HCT116 (cell line): Measurements from ENCODE around the gene ATP12A. TPM values are rescaled to one million over a fixed set of nuclear protein-coding genes. Genes with fewer than 3 reads are reported as not detected.

ENCODE experiments used
- ATAC-seq: fragments of 200-7000 bp; cut with Tn5 transposase; 2 replicates; pipeline ENCODE4 v1.9.1; 2020; ENCODE audit warnings: mild to moderate bottlenecking, moderate library complexity
- BruUV-seq: library from RNA; stranded (reverse); fragments of 400-500 nt; replicated peaks from 2 replicates; lab custom pipeline; 2021; lab: Mats Ljungman, UMichigan
- CTCF ChIA-PET: fragments of 300-600 bp; sonication (Branson Sonifier 250); formaldehyde crosslinking; loops from one replicate; lab custom pipeline; 2021; ENCODE audit warnings: antibody characterized with exemption; lab: Charles Lee
- POLR2A ChIA-PET: fragments of 300-600, 350-600 bp; sonication (Branson Sonifier 250); formaldehyde crosslinking; loops from one replicate; lab custom pipeline; 2021; ENCODE audit warnings: antibody characterized with exemption; lab: Charles Lee
- RAD21 ChIA-PET, 2 experiments: fragments of 300-600 bp; sonication (Branson Sonifier 250); formaldehyde crosslinking; loops; one replicate each; lab custom pipeline; 2023; ENCODE audit warnings: low total read pairs in 2 of 2; ENCODE audit not compliant: uncharacterized antibody in 2 of 2, unreplicated experiment in 2 of 2, low non-redundant PET in 1 of 2; lab: Charles Lee
- DNase-seq: peaks from one replicate; pipeline ENCODE4 v3.0.0-alpha.2; 2010; ENCODE audit warnings: low read depth, low spot score
- H2AFZ ChIP-seq: fragments of 200-600 bp; shearing (Covaris generic), sonication (generic); 2 replicates; pipeline ENCODE4 v1.6.1; 2017; ENCODE audit warnings: low read depth, mixed run types, mixed read lengths, antibody characterized with exemption, low read length; ENCODE audit not compliant: poor library complexity, severe bottlenecking
- H3K27ac ChIP-seq: 2 replicates; pipeline ENCODE4 v1.5.1; 2012; ENCODE audit warnings: low read depth, low read length
- H3K27me3 ChIP-seq: fragments of 200-600 bp; sonication (generic); 2 replicates; pipeline ENCODE4 v1.6.1; 2016; ENCODE audit warnings: mixed run types, low read length, mixed read lengths; ENCODE audit not compliant: insufficient read depth
- H3K36me3 ChIP-seq, 2 experiments: fragments of 200-500 bp in 1 of 2; fragments of 200-600 bp in 1 of 2; sonication (Bioruptor generic) in 1 of 2; sonication (generic) in 1 of 2; 2 replicates each; pipeline versions ENCODE4 v1.5.1 to v1.6.1; 2014 to 2016; ENCODE audit warnings: low read length in 2 of 2, inconsistent platforms in 1 of 2, mixed read lengths in 1 of 2, mixed run types in 1 of 2; ENCODE audit not compliant: insufficient read depth in 2 of 2, control insufficient read depth in 1 of 2
- H3K4me1 ChIP-seq, 2 experiments: fragments of 200-600 bp in 1 of 2; sonication (generic) in 1 of 2; 2 replicates each; pipeline versions ENCODE4 v1.5.1 to v1.6.1; 2012 to 2017; ENCODE audit warnings: low read length in 2 of 2, inconsistent platforms in 1 of 2, mild to moderate bottlenecking in 1 of 2, mixed read lengths in 1 of 2, mixed run types in 1 of 2, moderate library complexity in 1 of 2; ENCODE audit not compliant: insufficient read depth in 2 of 2, control insufficient read depth in 1 of 2
- H3K4me2 ChIP-seq: fragments of 200-600 bp; sonication (generic); 2 replicates; pipeline ENCODE4 v1.6.1; 2017; ENCODE audit warnings: mixed run types, low read length, mixed read lengths
- H3K4me3 ChIP-seq, 2 experiments: fragments of 200-600 bp in 1 of 2; sonication (generic) in 1 of 2; replicated peaks in 1 of 2; 2 replicates each; pipeline ENCODE4 v1.5.1; 2011 to 2016; ENCODE audit warnings: low read length in 2 of 2, control low read depth in 1 of 2, low read depth in 1 of 2, mild to moderate bottlenecking in 1 of 2, mixed read lengths in 1 of 2, mixed run types in 1 of 2
- H3K79me2 ChIP-seq: fragments of 200-600 bp; sonication (generic); 2 replicates; pipeline ENCODE4 v1.6.1; 2017; ENCODE audit warnings: mild to moderate bottlenecking, mixed run types, low read length, moderate library complexity, mixed read lengths; ENCODE audit not compliant: insufficient read depth
- H3K9ac ChIP-seq: fragments of 200-600 bp; sonication (generic); 2 replicates; pipeline ENCODE4 v1.6.1; 2016; ENCODE audit warnings: low read length, mixed read lengths
- H3K9me2 ChIP-seq: fragments of 200-600 bp; sonication (generic), shearing (Covaris generic); 2 replicates; pipeline ENCODE4 v1.6.1; 2017; ENCODE audit warnings: mixed run types, mild to moderate bottlenecking, moderate library complexity; ENCODE audit not compliant: insufficient read depth
- H3K9me3 ChIP-seq, 2 experiments: fragments of 200-500 bp in 1 of 2; fragments of 200-600 bp in 1 of 2; sonication (Bioruptor generic) in 1 of 2; sonication (generic) in 1 of 2; 2 replicates each; pipeline ENCODE4 v1.6.1; 2014 to 2017; ENCODE audit warnings: low read length in 2 of 2, mixed read lengths in 2 of 2, inconsistent platforms in 1 of 2, low read depth in 1 of 2, mild to moderate bottlenecking in 1 of 2, mixed run types in 1 of 2, moderate library complexity in 1 of 2; ENCODE audit not compliant: control insufficient read depth in 1 of 2, insufficient read depth in 1 of 2
- H4K20me1 ChIP-seq: fragments of 200-600 bp; sonication (generic), shearing (Covaris generic); 2 replicates; pipeline ENCODE4 v1.6.1; 2017; ENCODE audit warnings: mixed run types, mild to moderate bottlenecking, moderate library complexity; ENCODE audit not compliant: insufficient read depth
- CBX3 ChIP-seq: IDR thresholded peaks from 2 replicates; pipeline ENCODE4 v1.6.1; 2012; ENCODE audit warnings: low read depth
- CEBPB ChIP-seq: IDR thresholded peaks from 2 replicates; pipeline ENCODE4 v1.6.1; 2012; ENCODE audit warnings: low read depth
- EGR1 ChIP-seq: IDR thresholded peaks from 2 replicates; pipeline ENCODE4 v1.6.1; 2012; ENCODE audit warnings: low read depth
- ELF1 ChIP-seq: IDR thresholded peaks from 2 replicates; pipeline ENCODE4 v1.6.1; 2012; ENCODE audit warnings: low read depth, borderline replicate concordance
- EZH2 ChIP-seq: fragments of 200-600 bp; sonication (generic); IDR thresholded peaks from 2 replicates; pipeline ENCODE4 v1.6.1; 2017; ENCODE audit warnings: antibody characterized with exemption, mixed run types
- EZH2phosphoT487 ChIP-seq: fragments of 200-600 bp; IDR thresholded peaks from 2 replicates; pipeline ENCODE4 v1.6.1; 2018; ENCODE audit warnings: antibody characterized with exemption, borderline replicate concordance
- FOSL1 ChIP-seq: IDR thresholded peaks from 2 replicates; pipeline ENCODE4 v1.6.1; 2012; ENCODE audit warnings: low read depth
- POLR2A ChIP-seq: IDR thresholded peaks from 2 replicates; pipeline ENCODE4 v1.7.0; 2011; ENCODE audit warnings: borderline replicate concordance; ENCODE audit not compliant: insufficient read depth, insufficient read length; ENCODE audit errors: extremely low read depth
- POLR2AphosphoS5 ChIP-seq: IDR thresholded peaks from 2 replicates; pipeline ENCODE4 v1.6.1; 2011; ENCODE audit warnings: mild to moderate bottlenecking, low read depth, low read length, moderate library complexity
- RAD21 ChIP-seq: IDR thresholded peaks from 2 replicates; pipeline ENCODE4 v1.6.1; 2012; ENCODE audit warnings: low read depth, mild to moderate bottlenecking
- SIN3A ChIP-seq: IDR thresholded peaks from 2 replicates; pipeline ENCODE4 v1.6.1; 2012; ENCODE audit warnings: low read depth
- SP1 ChIP-seq: IDR thresholded peaks from 2 replicates; pipeline ENCODE4 v1.6.1; 2012; ENCODE audit warnings: low read depth
- ZFX ChIP-seq: fragments of 450-650 bp; IDR thresholded peaks from 2 replicates; pipeline ENCODE4 v1.6.1; 2017
- intact Hi-C: fragments of 100-400 bp; cut with micrococcal nuclease; formaldehyde crosslinking; loops from 2 replicates; pipeline ENCODE4 v1.10.0; 2022
- total RNA-seq: library from RNA; stranded (reverse); gene quantifications from one replicate; pipeline ENCODE4 v1.2.1, GENCODE V29; 2021; ENCODE audit not compliant: unreplicated experiment
- TF ChIP-seq, protein P1 (sequence below): IDR thresholded peaks from 2 replicates; pipeline ENCODE4 v1.6.1; 2012; ENCODE audit warnings: low read depth
- TF ChIP-seq, protein P2 (sequence below): IDR thresholded peaks from 2 replicates; pipeline ENCODE4 v1.6.1; 2012
- TF ChIP-seq, protein P3 (sequence below), 3 experiments: fragments of 200-600 bp in 1 of 3; sonication (generic) in 1 of 3; IDR thresholded peaks in 2 of 3; conservative IDR thresholded peaks in 1 of 3; 2 replicates each; pipeline ENCODE4 v1.5.1; 2012 to 2017; ENCODE audit warnings: low read depth in 2 of 3, low read length in 2 of 3, antibody characterized with exemption in 1 of 3, borderline replicate concordance in 1 of 3, control low read depth in 1 of 3, mild to moderate bottlenecking in 1 of 3, mixed read lengths in 1 of 3, mixed run types in 1 of 3, moderate library complexity in 1 of 3; ENCODE audit not compliant: insufficient read depth in 1 of 3
- TF ChIP-seq, protein P4 (sequence below): IDR thresholded peaks from 2 replicates; pipeline ENCODE4 v1.6.1; 2011; ENCODE audit warnings: mild to moderate bottlenecking, low read length, moderate library complexity; ENCODE audit not compliant: insufficient replicate concordance; ENCODE audit errors: extremely low read depth
- TF ChIP-seq, protein P5 (sequence below): IDR thresholded peaks from 2 replicates; pipeline ENCODE4 v1.6.1; 2012

Gene ATP12A
- total RNA-seq, 1 experiment from 2014 or later, result 0.30 TPM

DNA sequence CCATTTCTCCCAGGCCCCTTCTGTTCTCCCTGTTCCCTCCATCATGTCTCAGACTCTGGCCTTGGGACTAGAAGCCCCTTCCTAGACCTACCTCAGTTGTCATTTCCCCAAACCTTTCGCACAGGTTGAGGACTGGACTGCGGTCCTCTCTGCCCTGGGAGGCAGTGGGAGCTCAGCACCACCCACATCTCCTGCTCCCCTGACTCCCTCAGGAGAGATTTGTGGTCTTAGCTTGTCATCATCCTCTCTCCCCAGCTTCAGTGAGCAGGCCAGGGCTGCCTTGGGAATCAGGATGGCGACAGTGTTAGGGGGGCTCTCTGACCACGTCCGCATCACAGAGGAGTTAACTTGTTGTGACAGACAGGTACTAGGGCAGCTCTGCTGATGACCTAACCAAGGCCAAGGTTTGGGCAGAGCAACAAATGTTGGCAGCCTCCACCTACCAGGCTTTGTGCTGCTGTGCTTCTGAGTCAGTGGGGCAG, 58.2 kb downstream of the ATP12A start:
- RAD21 ChIA-PET, result interaction anchor here in 1 of 2 experiments (0.5 kb wide), 1 partner anchor 258 kb away, joined by 5 read pairs; no protein-coding TSS in a partner anchor
- Histone ChIP-seq H4K20me1 (no peaks in the 10 kb centered on the region), H3K4me3 (no peak overlapping the region), H3K9me3 (no peaks in the 10 kb centered on the region), H3K27me3 (no peaks in the 10 kb centered on the region), H3K4me1 (peaks cover 0 to 7% of the 10 kb centered on the region in 2 experiments; a peak in 1 of 4 replicates), H3K9me2 (no peaks in the 10 kb centered on the region), H3K36me3 (no peaks in the 10 kb centered on the region), H2AFZ (no peak overlapping the region), H3K9ac (no peak overlapping the region), H3K4me2 (no peak overlapping the region), H3K27ac (no peak overlapping the region), H3K79me2 (no peaks in the 10 kb centered on the region)
- ATAC-seq, result no peak
- BruUV-seq, result no TSS peak
- intact Hi-C loops, result no loop called here
- DNase-seq, result no peak
- CTCF ChIA-PET, result no interaction called here
- TF ChIP-seq, protein P1, sequence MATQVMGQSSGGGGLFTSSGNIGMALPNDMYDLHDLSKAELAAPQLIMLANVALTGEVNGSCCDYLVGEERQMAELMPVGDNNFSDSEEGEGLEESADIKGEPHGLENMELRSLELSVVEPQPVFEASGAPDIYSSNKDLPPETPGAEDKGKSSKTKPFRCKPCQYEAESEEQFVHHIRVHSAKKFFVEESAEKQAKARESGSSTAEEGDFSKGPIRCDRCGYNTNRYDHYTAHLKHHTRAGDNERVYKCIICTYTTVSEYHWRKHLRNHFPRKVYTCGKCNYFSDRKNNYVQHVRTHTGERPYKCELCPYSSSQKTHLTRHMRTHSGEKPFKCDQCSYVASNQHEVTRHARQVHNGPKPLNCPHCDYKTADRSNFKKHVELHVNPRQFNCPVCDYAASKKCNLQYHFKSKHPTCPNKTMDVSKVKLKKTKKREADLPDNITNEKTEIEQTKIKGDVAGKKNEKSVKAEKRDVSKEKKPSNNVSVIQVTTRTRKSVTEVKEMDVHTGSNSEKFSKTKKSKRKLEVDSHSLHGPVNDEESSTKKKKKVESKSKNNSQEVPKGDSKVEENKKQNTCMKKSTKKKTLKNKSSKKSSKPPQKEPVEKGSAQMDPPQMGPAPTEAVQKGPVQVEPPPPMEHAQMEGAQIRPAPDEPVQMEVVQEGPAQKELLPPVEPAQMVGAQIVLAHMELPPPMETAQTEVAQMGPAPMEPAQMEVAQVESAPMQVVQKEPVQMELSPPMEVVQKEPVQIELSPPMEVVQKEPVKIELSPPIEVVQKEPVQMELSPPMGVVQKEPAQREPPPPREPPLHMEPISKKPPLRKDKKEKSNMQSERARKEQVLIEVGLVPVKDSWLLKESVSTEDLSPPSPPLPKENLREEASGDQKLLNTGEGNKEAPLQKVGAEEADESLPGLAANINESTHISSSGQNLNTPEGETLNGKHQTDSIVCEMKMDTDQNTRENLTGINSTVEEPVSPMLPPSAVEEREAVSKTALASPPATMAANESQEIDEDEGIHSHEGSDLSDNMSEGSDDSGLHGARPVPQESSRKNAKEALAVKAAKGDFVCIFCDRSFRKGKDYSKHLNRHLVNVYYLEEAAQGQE, result no peak
- TF ChIP-seq ELF1 (no peak), EZH2phosphoT487 (no peak), POLR2A (no peak), CEBPB (no peak), POLR2AphosphoS5 (no peak), SP1 (no peak), EGR1 (no peak), ZFX (no peak), SIN3A (no peak), CBX3 (no peak), EZH2 (no peak), FOSL1 (no peak), RAD21 (no peak)
- TF ChIP-seq, protein P2, sequence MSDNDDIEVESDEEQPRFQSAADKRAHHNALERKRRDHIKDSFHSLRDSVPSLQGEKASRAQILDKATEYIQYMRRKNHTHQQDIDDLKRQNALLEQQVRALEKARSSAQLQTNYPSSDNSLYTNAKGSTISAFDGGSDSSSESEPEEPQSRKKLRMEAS, result no peak
- TF ChIP-seq, protein P3, sequence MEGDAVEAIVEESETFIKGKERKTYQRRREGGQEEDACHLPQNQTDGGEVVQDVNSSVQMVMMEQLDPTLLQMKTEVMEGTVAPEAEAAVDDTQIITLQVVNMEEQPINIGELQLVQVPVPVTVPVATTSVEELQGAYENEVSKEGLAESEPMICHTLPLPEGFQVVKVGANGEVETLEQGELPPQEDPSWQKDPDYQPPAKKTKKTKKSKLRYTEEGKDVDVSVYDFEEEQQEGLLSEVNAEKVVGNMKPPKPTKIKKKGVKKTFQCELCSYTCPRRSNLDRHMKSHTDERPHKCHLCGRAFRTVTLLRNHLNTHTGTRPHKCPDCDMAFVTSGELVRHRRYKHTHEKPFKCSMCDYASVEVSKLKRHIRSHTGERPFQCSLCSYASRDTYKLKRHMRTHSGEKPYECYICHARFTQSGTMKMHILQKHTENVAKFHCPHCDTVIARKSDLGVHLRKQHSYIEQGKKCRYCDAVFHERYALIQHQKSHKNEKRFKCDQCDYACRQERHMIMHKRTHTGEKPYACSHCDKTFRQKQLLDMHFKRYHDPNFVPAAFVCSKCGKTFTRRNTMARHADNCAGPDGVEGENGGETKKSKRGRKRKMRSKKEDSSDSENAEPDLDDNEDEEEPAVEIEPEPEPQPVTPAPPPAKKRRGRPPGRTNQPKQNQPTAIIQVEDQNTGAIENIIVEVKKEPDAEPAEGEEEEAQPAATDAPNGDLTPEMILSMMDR (IDR thresholded peaks at IDR 0.05 in 2 of 3, conservative IDR thresholded peaks at IDR 0.05 in 1 of 3; ENCODE audit: borderline replicate concordance in 1 of 3, insufficient read depth in 1 of 3, low read depth in 2 of 3, low read length in 2 of 3), result no peak
- TF ChIP-seq, protein P4, sequence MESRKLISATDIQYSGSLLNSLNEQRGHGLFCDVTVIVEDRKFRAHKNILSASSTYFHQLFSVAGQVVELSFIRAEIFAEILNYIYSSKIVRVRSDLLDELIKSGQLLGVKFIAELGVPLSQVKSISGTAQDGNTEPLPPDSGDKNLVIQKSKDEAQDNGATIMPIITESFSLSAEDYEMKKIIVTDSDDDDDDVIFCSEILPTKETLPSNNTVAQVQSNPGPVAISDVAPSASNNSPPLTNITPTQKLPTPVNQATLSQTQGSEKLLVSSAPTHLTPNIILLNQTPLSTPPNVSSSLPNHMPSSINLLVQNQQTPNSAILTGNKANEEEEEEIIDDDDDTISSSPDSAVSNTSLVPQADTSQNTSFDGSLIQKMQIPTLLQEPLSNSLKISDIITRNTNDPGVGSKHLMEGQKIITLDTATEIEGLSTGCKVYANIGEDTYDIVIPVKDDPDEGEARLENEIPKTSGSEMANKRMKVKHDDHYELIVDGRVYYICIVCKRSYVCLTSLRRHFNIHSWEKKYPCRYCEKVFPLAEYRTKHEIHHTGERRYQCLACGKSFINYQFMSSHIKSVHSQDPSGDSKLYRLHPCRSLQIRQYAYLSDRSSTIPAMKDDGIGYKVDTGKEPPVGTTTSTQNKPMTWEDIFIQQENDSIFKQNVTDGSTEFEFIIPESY, result no peak
- TF ChIP-seq, protein P5, sequence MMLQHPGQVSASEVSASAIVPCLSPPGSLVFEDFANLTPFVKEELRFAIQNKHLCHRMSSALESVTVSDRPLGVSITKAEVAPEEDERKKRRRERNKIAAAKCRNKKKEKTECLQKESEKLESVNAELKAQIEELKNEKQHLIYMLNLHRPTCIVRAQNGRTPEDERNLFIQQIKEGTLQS, result no peak
- POLR2A ChIA-PET, result no interaction called here
